ENCODE measurements around the gene NRARP. TPM values are rescaled to one million over a fixed set of nuclear protein-coding genes. Genes with fewer than 3 reads are reported as not detected.

NRARP gene
- total RNA-seq, 4 donors from 2014 or later, result 28.5 to 49.2 (median 41.0) TPM

- no peak for DNase-seq (ENCODE audit: low spot score in 2 of 2)
- no peak overlapping the region for H3K4me3 ChIP-seq (ENCODE audit: low read depth, poor library complexity, severe bottlenecking)
- intact Hi-C loops (cut with DNase I; ENCODE audit: low total_unique reads), result loop anchor here (5.0 kb wide), 1 partner anchor 109 kb away; no protein-coding TSS in a partner anchor
- no peak for TF ChIP-seq CTCF (IDR thresholded peaks at IDR 0.05)
- TF ChIP-seq POLR2A (IDR thresholded peaks at IDR 0.05), result no peak
- 60 to 76% methylated on average over 7 of the region's 7 CpGs for WGBS, 2 donors
Measured at GRCh38 chr9:137297966-137298365, 4.1 kb downstream of the NRARP start.

DNA sequence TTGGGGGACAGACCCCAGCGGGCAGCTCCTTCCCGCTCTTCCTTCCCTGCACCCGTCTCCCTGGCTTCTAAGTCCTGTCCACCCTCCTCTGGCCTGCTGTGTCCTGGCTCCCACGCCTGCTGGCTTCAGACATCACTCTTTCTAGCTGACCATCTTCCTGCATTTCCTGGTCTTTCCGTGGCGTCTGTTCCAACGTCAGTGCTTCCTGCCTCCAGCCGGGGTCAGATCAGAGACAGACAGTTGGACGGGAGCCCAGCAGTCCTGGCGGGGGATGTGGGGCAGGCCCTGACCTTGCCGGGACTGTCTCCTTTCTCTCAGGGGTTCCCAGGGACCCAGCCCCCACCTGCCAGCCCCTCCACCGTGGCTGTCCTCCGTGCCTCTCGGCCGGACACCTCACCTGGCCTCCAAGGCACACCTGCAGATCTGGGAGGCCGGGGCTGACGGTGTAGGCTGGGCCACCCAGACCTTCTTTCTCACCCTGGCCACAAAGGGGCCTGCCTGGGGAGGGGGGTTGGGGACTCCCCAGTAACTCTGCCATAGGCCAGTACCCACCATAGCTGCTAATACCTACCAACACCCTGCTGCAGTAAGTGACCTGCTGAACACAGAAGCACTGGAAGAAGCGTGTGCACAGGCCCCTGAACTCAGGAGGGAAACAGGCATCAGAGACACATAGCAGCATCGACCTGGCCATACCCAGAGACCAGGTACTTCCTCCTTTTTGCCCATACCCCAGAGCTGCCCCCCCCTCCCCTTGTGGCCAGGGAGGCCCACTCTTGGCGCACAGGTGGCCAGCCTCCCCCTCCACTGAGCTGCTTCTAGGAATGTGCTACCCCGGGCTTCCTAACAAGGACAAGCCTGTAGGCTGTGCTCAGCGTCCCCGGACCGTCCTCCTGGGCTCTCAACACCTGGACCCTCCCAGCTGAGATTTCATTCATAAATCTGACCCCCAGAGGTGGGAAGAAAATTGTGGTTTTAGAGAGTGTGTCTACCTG, 5.1 kb downstream of the NRARP start:
- DNase-seq (ENCODE audit: low spot score in 2 of 2), result no peak
- intact Hi-C loops (cut with DNase I; ENCODE audit: low total_unique reads), result loop anchor here (5.0 kb wide), 1 partner anchor 110 kb away; no protein-coding TSS in a partner anchor
- no peak for TF ChIP-seq POLR2A (IDR thresholded peaks at IDR 0.05)
- no peak for TF ChIP-seq CTCF (IDR thresholded peaks at IDR 0.05)
- H3K4me3 ChIP-seq (ENCODE audit: low read depth, poor library complexity, severe bottlenecking), result no peak overlapping the region
- 63 to 64% methylated on average over 23 to 24 of the region's 24 CpGs for WGBS, 2 donors

DNA sequence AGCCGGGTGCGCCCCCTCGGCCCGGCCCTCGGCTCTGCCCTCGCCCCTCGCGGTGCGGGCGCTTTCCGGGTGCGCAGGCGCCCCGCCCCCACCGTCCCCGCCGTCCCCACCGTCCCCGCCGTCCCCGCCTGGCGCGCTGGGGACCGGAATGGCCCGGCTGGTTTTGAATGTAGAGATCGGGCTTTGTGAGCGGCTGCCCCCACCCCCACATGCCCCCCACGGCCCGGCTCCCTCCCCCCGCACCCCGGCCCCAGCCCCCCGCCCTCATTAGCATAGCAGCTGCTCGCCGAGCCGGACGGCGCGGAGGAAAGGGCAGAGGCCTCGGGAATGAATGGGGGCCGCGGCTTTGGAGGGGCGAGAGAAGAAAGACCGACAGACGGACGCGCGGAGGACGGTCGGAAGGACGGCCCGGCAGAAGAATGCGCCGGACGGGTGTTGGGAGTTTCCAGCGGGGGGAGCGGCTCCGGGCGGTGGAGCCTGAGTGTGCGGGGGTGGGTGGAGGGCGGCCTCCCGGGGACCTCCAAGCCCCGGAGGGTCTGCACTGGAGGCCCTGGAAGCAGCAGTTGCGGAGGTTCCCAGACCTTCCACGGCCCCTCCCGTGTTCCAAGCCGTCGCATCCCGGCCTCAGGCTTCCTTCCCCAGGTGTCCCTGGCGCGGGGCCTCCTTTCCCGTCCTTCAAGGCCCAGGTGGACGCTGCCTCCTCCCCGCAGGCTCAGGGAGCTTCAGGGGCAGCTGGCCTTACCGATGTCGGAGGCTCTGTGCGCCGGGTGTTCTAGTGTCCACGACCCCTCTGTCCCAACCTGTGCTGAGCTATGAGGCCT, 6.0 kb downstream of the NRARP start:
- intact Hi-C loops (cut with DNase I; ENCODE audit: low total_unique reads), result loop anchor here (5.0 kb wide), 1 partner anchor 111 kb away; no protein-coding TSS in a partner anchor
- TF ChIP-seq POLR2A (IDR thresholded peaks at IDR 0.05) (no peak), CTCF (IDR thresholded peaks at IDR 0.05) (no peak)
- DNase-seq (ENCODE audit: low spot score in 2 of 2), result no peak
- no peak overlapping the region for H3K4me3 ChIP-seq (ENCODE audit: low read depth, poor library complexity, severe bottlenecking)
- WGBS, 2 donors, result 13 to 26% methylated on average over 39 to 55 of the region's 78 CpGs

DNA sequence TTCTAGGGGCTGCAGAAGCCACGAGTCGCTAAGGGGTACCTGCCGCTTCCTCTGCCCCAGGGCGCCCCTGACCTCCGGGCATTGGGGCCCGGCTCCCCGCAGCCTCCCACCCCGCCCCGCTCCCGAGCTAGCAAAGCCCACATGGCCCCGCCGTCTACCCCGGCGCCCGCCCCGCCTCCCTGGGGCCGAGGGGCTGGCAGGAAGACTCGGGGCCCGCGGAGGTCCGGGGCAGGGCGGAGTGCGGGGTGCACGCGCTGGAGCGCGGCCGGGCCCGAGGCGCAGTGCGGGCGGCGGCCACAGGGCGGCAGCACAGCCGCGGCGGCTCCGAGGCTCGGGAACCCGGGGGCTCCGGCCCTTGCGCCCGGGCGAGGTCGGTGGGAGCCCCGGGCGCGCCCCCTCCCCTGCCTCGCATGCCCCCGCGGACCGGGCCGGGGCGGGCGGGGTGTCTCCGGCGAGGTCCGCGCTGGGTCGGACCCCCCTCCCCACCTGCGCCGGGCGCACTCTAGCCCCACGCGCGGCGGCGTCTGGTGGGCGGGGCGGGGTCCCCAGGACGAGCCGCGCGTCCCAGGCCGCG, 6.7 kb downstream of the NRARP start:
- intact Hi-C loops (cut with DNase I; ENCODE audit: low total_unique reads), result loop anchor here (5.0 kb wide), 1 partner anchor 112 kb away; no protein-coding TSS in a partner anchor
- no peak overlapping the region for H3K4me3 ChIP-seq (ENCODE audit: low read depth, poor library complexity, severe bottlenecking)
- TF ChIP-seq POLR2A (IDR thresholded peaks at IDR 0.05) (no peak), CTCF (IDR thresholded peaks at IDR 0.05) (no peak)
- WGBS, 2 donors, result 1 to 2% methylated on average over 9 to 19 of the region's 76 CpGs
- no peak for DNase-seq (ENCODE audit: low spot score in 2 of 2)

GRCh38 chr9:137294681-137295237, 7.3 kb downstream of the NRARP start:
- intact Hi-C loops (cut with DNase I; ENCODE audit: low total_unique reads), result loop anchor here (5.0 kb wide), 1 partner anchor 113 kb away; no protein-coding TSS in a partner anchor
- no peak for TF ChIP-seq CTCF (IDR thresholded peaks at IDR 0.05)
- TF ChIP-seq POLR2A (IDR thresholded peaks at IDR 0.05), result no peak
- DNase-seq (ENCODE audit: low spot score in 2 of 2), result no peak
- no peak overlapping the region for H3K4me3 ChIP-seq (ENCODE audit: low read depth, poor library complexity, severe bottlenecking)
- WGBS, 2 donors, result 7 to 8% methylated on average over 17 to 30 of the region's 35 CpGs
